Measurements from ENCODE around the gene SPATC1L.
A peak's percentile ranks its signal among the peaks of the same experiment; 100 is the strongest.
"Not testable (repeated sequence)": the region's sequence is repeated elsewhere in the genome, so short reads cannot be mapped to it uniquely, and the experiment has no call there.

The SPATC1L gene

GRCh38 chr21:46183910-46184624 is at the start of gene SPATC1L:
Gene SPATC1L, minus strand, starts transcription at chr21:46184459. Its CDS starts 1,643 bp downstream, at chr21:46182816.
- DNase-seq: peak in 9 of 10 donors; percentile 36 to 95 (median 60)
- intact Hi-C loops (cut with DNase I): no loop called here

- no peak for DNase-seq
- intact Hi-C loops (cut with DNase I): loop anchor here (2.0 kb wide), 2 partner anchors 87 to 95 kb away; partner anchors contain the start of gene PCNT
Observed at GRCh38 chr21:46229923-46230260, 45.6 kb upstream of the SPATC1L start.

- peak in 2 of 10 donors; percentile 80 to 83 for DNase-seq
Observed at GRCh38 chr21:46229133-46229922, 45.1 kb upstream of the SPATC1L start.

DNA sequence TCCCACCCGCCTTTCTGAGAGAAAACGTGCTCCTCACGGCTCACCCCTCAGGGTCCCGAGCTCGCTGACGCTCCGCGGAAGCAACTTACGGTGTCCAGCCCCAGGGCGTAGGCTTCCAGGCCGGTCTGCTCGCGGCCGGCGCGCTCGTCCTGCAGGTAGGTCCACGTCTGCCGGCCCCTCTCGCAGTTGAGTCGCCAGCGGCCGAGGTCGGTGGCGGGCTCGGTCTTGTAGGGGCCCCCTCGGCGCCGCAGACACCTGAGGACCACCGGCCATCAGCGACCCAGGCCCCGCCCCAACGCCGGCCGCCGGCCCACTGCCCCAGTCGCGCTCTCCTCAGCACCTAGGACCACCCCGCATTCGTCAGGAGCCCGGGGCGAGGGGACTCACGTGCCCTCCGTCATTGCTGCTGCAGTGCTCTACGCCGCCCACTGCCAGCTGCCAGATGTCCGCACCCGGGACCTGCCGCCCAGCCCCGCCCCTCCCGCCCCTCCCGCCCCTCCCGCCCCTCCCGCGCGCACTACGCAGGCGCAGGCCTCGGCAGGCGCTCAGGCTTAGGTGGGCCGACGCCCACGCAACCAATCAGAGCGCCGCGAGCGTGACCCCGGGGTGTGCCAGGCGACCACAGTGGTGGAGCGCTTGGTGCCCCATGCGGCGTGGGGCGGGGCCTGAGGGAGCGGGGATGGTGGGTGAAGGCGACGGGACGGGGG is 44.2 kb upstream of the SPATC1L start, which contains the start of gene LSS:
Gene LSS (minus strand): TSS at position 430 of the 707 bp plus-strand sequence. CDS start 29 bp downstream, at position 401.
- DNase-seq: peak; percentile 91 to 100 (median 96)
- intact Hi-C loops (cut with DNase I): loop anchor here (2.0 kb wide), 2 partner anchors 86 to 96 kb away; partner anchors contain the start of gene PCNT

More at GRCh38 chr21:46229133-46229922, 45.1 kb upstream of the SPATC1L start:
- intact Hi-C loops (cut with DNase I): loop anchor here (2.0 kb wide), 2 partner anchors 87 to 95 kb away; partner anchors contain the start of gene PCNT

- peak in 2 of 10 donors; percentile 76 to 80 for DNase-seq
- intact Hi-C loops (cut with DNase I): loop anchor here (2.0 kb wide), 2 partner anchors 85 to 97 kb away; partner anchors contain the start of gene PCNT
Observed at GRCh38 chr21:46227811-46228344, 43.6 kb upstream of the SPATC1L start.

- peak in 3 of 10 donors; percentile 46 to 75 (median 58) for DNase-seq
- intact Hi-C loops (cut with DNase I): no loop called here
Observed at GRCh38 chr21:46226920-46227599, 42.8 kb upstream of the SPATC1L start.

- DNase-seq: peak in 1 of 10 donors; percentile 34
- intact Hi-C loops (cut with DNase I): no loop called here
Observed at GRCh38 chr21:46226146-46226545, 41.9 kb upstream of the SPATC1L start.

DNA sequence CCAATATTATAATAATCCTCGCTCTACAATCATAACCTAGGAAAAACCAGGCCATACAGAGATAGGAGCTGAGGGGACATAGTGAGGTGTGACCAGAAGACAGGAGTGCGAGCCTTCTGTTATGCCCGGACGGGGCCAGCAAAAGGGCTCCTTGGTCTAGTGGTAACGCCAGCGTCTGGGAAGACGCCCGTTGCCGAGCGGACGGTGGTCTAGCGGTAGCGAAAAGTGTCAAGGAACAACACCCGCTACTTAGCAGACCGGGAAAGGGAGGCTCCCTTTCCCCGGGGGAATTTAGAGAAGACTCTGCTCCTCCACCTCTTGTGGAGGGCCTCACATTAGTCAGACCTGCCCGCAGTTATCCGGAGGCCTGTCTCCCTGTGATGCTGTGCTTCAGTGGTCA is 39.4 kb upstream of the SPATC1L start:
- intact Hi-C loops (cut with DNase I): not testable (repeated sequence)
- peak in 1 of 10 donors; percentile 59 for DNase-seq

DNA sequence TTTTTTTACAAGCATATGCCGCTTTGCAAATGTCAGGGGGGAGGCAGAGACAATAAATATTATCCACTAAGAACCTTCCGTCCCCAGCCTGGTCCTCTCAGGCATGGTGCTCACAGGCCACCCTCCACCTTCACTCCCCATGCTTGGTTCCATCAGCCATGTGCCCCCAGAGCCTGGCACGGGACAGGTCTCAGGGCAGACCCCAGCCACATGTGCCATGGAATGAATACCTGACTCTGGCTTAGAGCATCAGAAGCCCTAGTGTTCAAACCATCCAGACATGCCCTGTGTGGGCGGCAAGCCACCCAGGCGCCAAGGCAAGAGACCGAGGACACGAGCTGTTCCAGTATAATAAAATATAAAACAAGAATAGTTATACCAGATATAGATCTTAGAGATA is 39.0 kb upstream of the SPATC1L start:
- DNase-seq: peak in 1 of 10 donors; percentile 66
- intact Hi-C loops (cut with DNase I): no loop called here

- DNase-seq: peak in 2 of 10 donors; percentile 19 to 56
- intact Hi-C loops (cut with DNase I): no loop called here
Observed at GRCh38 chr21:46222436-46223116, 38.3 kb upstream of the SPATC1L start.

- intact Hi-C loops (cut with DNase I): no loop called here
- DNase-seq: peak in 1 of 10 donors; percentile 57
Observed at GRCh38 chr21:46221664-46222435, 37.6 kb upstream of the SPATC1L start.

DNA sequence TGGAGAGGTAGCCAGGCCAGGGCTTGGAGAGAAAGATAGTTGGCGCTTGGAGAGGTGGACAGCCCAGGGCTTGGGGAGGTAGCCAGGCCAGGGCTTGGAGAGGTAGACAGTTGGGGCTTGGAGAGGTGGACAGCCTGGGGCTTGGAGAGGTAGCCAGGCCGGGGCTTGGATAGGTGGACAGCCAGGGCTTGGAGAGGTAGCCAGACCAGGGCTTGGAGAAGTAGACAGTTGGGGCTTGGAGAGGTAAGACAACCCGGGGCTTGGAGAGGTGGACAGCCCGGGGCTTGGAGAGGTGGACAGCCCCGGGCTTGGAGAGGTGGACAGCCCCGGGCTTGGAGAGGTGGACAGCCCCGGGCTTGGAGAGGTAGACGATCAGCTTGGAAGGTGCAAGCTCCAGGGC is 36.6 kb upstream of the SPATC1L start:
- peak in 2 of 10 donors; percentile 45 to 48 for DNase-seq
- intact Hi-C loops (cut with DNase I): no loop called here

DNA sequence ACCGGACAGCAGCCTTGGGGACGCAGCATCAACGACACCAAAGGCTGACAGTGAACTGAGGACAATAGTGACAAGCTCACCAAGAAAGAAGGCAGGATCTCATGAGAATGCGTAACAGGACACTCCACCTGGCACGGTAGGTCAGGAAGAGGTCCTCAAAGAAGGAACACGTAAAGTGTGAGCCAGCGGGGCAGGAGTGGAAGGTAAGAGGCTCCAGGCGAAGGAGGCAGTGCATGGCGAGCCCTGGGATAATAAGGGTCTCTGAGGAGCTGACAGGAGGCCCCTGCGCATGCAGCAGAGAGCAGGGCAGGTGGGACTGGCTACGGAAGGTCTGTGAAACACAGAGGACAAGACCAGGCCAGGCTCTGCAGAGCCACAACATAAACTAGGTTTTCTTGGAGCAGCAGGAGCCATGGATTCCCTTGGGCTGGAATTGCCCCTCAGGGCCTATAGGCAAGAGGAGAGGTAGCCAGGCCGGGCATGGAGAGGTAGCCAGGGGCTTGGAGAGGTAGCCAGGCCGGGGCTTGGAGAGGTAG is 36.1 kb upstream of the SPATC1L start:
- peak in 1 of 10 donors; percentile 42 for DNase-seq

DNA sequence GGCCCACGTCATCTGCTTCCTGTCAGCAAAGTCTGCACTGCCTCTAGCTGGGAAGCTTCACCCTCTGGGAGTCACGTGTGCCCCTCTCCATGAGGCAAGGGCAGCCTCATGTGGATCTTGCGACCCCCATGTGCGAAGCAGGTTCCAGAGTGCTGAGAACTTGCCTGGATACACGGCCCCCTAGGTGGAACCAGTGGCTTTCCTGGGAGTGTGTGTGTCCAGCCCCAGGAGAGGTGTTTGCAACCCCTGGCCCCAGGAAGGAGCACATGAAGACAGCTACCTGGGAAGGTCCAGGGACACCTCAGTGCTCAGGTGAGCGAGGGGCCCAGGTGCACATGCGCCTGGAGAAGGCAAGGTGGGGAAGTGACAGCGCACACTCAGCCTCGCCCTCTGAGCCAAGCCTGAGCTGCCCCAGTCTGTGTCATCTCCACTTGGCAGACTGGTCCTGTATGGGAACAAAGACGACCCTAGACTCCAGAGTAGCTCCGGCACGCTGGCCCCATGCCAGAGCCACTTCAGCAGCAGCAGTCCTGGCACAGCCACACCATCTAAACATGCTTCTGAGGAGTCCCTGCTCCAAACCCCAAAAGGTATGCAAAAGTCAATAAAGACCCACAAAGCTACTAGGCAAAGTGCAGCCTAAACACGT is 35.5 kb upstream of the SPATC1L start:
- DNase-seq: peak in 3 of 10 donors; percentile 54 to 87 (median 73)
- intact Hi-C loops (cut with DNase I): no loop called here

More for the DNA sequence above, 36.1 kb upstream of the SPATC1L start:
- intact Hi-C loops (cut with DNase I): no loop called here

- DNase-seq: peak in 1 of 10 donors; percentile 73
Observed at GRCh38 chr21:46218906-46219590, 34.8 kb upstream of the SPATC1L start.

DNA sequence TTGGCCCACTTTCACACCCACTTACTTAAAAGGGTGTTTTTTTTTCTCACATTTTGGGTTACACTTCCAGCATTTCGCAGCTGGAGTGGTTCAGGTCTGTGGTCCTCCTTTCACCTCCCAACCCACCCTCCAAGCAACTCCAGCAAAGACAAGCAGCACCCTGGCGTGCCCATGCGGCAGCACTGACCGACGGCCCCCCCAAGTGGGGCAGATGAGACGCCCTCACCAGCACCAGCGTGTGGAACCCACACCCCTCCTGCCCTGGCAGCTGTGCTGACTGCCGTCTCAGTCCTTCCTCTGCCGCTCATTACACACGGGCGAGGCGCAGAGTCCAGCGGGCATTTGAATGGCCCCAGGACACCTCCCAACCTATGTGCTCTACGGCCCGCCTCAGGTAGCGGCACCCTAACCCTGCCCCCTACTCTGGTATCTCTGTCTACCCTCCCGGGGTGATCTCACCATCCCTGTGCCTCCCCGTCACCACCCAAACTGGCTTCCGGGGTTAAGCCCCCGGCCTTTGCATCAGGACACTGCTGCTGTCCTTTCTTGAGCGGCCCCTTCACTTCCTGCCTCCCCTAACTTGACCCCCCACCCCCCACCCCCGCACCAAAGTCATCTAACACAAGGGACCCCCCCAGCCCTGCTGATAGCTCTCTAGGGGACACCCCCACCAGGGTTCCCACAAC is 33.4 kb upstream of the SPATC1L start:
- peak in 1 of 10 donors; percentile 69 for DNase-seq
- intact Hi-C loops (cut with DNase I): no loop called here

More at GRCh38 chr21:46218906-46219590, 34.8 kb upstream of the SPATC1L start:
- intact Hi-C loops (cut with DNase I): no loop called here
